ENCODE results near the gene SACM1L. TPM values are rescaled to one million over a fixed set of nuclear protein-coding genes. Genes with fewer than 3 reads are reported as not detected.

Gene SACM1L
- total RNA-seq, 1 donor from 2014 or later = 44.1 TPM

- H3K36me3 Mint-ChIP-seq (ENCODE audit: low read depth) = no peaks in the 10 kb centered on the region
- H3K4me3 Mint-ChIP-seq = no peak overlapping the region
- peaks cover 14% of the 10 kb centered on the region for H3K4me1 Mint-ChIP-seq
- no peak overlapping the region for H3K27ac Mint-ChIP-seq (ENCODE audit: unreplicated experiment)
- H3K9me3 Mint-ChIP-seq = no peaks in the 10 kb centered on the region
- no peak for DNase-seq (ENCODE audit: low read depth, low spot score)
- no peak for TF ChIP-seq CTCF (conservative IDR thresholded peaks at IDR 0.05)
- no peaks in the 10 kb centered on the region for H3K27me3 Mint-ChIP-seq (ENCODE audit: low read depth)
Observed at GRCh38 chr3:45660567-45660901, 28.7 kb upstream of the SACM1L start.

DNA sequence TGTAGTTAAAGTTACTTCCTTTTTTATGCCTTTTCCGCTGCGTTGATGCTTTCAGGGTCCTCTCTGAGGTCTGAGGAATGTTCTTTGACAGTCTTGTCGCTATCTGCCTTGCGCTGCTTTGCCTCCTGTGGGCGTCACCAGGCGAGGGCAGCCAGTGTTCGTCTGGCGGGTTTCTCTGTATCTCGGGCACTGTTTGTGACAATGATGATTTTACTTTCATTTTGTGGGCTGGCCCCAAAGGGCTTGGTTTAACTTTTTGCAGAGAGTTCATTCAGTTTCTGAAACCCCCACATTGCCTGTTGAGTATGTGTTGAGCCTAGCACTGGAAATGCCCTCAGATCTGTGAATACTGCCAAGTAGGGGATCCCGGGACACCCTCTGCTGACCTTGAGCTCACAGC lies 24.6 kb upstream of the SACM1L start:
- DNase-seq (ENCODE audit: low read depth, low spot score) = no peak
- no peak overlapping the region for H3K4me3 Mint-ChIP-seq
- no peaks in the 10 kb centered on the region for H3K27me3 Mint-ChIP-seq (ENCODE audit: low read depth)
- H3K27ac Mint-ChIP-seq (ENCODE audit: unreplicated experiment) = no peak overlapping the region
- no peaks in the 10 kb centered on the region for H3K9me3 Mint-ChIP-seq
- H3K36me3 Mint-ChIP-seq (ENCODE audit: low read depth) = peaks cover 3% of the 10 kb centered on the region
- H3K4me1 Mint-ChIP-seq = peaks cover 4% of the 10 kb centered on the region
- TF ChIP-seq CTCF (conservative IDR thresholded peaks at IDR 0.05) = no peak

DNA sequence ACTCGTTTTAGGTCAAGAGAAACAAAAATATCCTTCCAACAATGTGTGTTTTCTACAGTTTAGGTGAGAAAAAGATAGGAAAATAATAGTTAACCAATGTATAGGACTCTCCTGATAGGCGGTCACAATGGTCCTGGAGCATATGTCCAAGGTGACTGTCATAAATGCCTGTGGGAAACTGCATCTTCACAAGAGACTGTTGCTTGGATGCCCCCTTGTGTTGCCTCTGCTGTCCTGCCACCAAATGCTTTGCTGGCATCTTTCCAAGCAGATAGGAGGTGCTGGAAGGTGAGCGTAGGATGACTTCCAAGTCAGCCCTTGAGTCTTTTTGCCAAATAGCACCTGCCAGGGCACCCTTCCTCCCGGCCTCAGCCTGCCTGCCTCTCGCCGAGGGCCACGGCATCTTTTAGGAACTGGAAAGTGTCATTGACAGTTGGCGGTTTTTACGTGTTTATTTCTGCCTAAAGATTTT lies 24.1 kb upstream of the SACM1L start:
- H3K36me3 Mint-ChIP-seq (ENCODE audit: low read depth) = peaks cover 3% of the 10 kb centered on the region
- no peak for DNase-seq (ENCODE audit: low read depth, low spot score)
- H3K27me3 Mint-ChIP-seq (ENCODE audit: low read depth) = no peaks in the 10 kb centered on the region
- no peaks in the 10 kb centered on the region for H3K9me3 Mint-ChIP-seq
- TF ChIP-seq CTCF (conservative IDR thresholded peaks at IDR 0.05) = peak; percentile 62
- peaks cover 4% of the 10 kb centered on the region for H3K4me1 Mint-ChIP-seq
- H3K4me3 Mint-ChIP-seq = no peak overlapping the region
- H3K27ac Mint-ChIP-seq (ENCODE audit: unreplicated experiment) = no peak overlapping the region

GRCh38 chr3:45666757-45667431 lies 22.3 kb upstream of the SACM1L start:
- peak overlapping the region; percentile 91 for H3K27ac Mint-ChIP-seq (ENCODE audit: unreplicated experiment)

DNA sequence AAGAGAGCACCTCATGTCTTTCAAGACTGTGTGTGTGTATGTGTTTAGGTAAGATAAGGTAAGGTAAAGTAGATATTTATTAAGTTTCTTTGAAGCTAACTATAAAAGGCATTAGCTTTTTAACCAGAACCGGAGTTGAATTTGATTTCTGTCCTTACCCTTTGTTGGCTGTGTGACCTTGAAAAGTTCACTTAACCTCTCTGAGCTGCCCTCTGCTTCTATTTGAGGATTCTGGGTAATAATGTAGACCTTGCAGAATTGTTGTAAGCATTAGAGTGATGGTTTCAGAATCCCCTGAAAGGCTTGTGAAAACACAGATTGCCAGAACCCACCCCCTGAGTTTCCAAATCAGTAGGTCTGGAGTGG lies 21.6 kb upstream of the SACM1L start:
- no peak for TF ChIP-seq CTCF (conservative IDR thresholded peaks at IDR 0.05)
- peaks cover 3% of the 10 kb centered on the region for H3K36me3 Mint-ChIP-seq (ENCODE audit: low read depth)

More at GRCh38 chr3:45666757-45667431, 22.3 kb upstream of the SACM1L start:
- Mint-ChIP-seq H3K36me3 (ENCODE audit: low read depth) (peaks cover 3% of the 10 kb centered on the region), H3K4me3 (no peak overlapping the region), H3K9me3 (no peaks in the 10 kb centered on the region), H3K27me3 (ENCODE audit: low read depth) (no peaks in the 10 kb centered on the region), H3K4me1 (peaks cover 4% of the 10 kb centered on the region)
- no peak for DNase-seq (ENCODE audit: low read depth, low spot score)
- no peak for TF ChIP-seq CTCF (conservative IDR thresholded peaks at IDR 0.05)

More for the DNA sequence above, 21.6 kb upstream of the SACM1L start:
- Mint-ChIP-seq H3K4me3 (no peak overlapping the region), H3K27me3 (ENCODE audit: low read depth) (no peaks in the 10 kb centered on the region), H3K27ac (ENCODE audit: unreplicated experiment) (no peak overlapping the region), H3K4me1 (peaks cover 4% of the 10 kb centered on the region), H3K9me3 (no peaks in the 10 kb centered on the region)
- DNase-seq (ENCODE audit: low read depth, low spot score) = no peak
